ENCODE measurements around the gene EMD.

DNA sequence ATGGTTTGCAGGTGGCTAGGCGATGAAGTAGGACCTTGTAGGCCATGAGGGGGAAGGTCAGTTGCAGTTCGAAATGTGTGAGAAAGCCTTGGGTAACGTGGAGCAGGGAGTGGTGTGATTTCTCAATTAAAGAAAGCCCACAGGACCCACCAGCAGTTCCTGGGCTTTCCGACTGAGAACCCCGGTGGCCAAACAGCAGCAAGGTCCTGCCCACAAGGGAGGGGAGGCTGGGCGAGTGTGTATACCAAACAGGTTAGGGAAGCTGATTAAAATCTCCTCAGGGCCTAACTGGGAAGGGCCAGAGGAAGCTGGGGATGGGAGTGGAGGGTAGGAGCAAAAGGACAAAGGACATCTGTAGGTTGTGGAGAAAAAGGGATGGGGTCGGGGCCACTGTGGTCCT, 51.8 kb downstream of the EMD start:
- TF ChIP-seq, protein P1, sequence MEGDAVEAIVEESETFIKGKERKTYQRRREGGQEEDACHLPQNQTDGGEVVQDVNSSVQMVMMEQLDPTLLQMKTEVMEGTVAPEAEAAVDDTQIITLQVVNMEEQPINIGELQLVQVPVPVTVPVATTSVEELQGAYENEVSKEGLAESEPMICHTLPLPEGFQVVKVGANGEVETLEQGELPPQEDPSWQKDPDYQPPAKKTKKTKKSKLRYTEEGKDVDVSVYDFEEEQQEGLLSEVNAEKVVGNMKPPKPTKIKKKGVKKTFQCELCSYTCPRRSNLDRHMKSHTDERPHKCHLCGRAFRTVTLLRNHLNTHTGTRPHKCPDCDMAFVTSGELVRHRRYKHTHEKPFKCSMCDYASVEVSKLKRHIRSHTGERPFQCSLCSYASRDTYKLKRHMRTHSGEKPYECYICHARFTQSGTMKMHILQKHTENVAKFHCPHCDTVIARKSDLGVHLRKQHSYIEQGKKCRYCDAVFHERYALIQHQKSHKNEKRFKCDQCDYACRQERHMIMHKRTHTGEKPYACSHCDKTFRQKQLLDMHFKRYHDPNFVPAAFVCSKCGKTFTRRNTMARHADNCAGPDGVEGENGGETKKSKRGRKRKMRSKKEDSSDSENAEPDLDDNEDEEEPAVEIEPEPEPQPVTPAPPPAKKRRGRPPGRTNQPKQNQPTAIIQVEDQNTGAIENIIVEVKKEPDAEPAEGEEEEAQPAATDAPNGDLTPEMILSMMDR (IDR thresholded peaks at IDR 0.05; ENCODE audit: low read depth, low read length, poor library complexity, severe bottlenecking) = no peak
- no peak for TF ChIP-seq EZH2phosphoT487 (IDR thresholded peaks at IDR 0.05; ENCODE audit: borderline replicate concordance, low read length)
